B cell (primary cell): ENCODE measurements around the gene TRAP1. TPM values are rescaled to one million over a fixed set of nuclear protein-coding genes. Genes with fewer than 3 reads are reported as not detected.

Experiments
- ATAC-seq: fragments of 200-7000 bp; cut with Tn5 transposase; one replicate; pipeline ENCODE4 v1.10.0; 2021; ENCODE audit warnings: low read depth, mild to moderate bottlenecking, moderate number of reproducible peaks, moderate library complexity
- CTCF ChIA-PET: fragments of 350-600 bp; sonication (Branson Sonifier 250); formaldehyde crosslinking; loops from one replicate; lab custom pipeline; 2021; ENCODE audit warnings: antibody characterized with exemption, inconsistent platforms; lab: Charles Lee
- POLR2A ChIA-PET: fragments of 350-600 bp; sonication (Branson Sonifier 250); formaldehyde crosslinking; loops from one replicate; lab custom pipeline; 2021; ENCODE audit warnings: antibody characterized with exemption; lab: Charles Lee
- DNase-seq: peaks from one replicate; pipeline ENCODE4 v3.0.0; 2013
- H2AFZ ChIP-seq: 2 replicates; pipeline ENCODE4 v1.6.1; 2012; ENCODE audit warnings: mild to moderate bottlenecking, low read depth, low read length; ENCODE audit not compliant: insufficient read depth, poor library complexity, severe bottlenecking
- H3K27ac ChIP-seq, 2 donors: 1 replicate in 1 of 2; 2 replicates in 1 of 2; pipeline ENCODE4 v1.5.1; 2012 to 2013; ENCODE audit warnings: low read length in 2 of 2, mild to moderate bottlenecking in 2 of 2, moderate library complexity in 1 of 2
- H3K27me3 ChIP-seq, 4 experiments: fragments of 200-600 bp in 1 of 4; sonication (generic) in 1 of 4; replicated peaks in 1 of 4; 1 replicate in 2 of 4; 2 replicates in 2 of 4; pipeline versions ENCODE4 v1.6.1 to v1.7.0; 2013 to 2016; ENCODE audit warnings: low read length in 3 of 4, mild to moderate bottlenecking in 2 of 4, mixed read lengths in 1 of 4, moderate library complexity in 1 of 4; ENCODE audit not compliant: insufficient read depth in 4 of 4, control insufficient read depth in 3 of 4; ENCODE audit errors: control extremely low read depth in 1 of 4
- H3K36me3 ChIP-seq, 2 experiments: replicated peaks in 1 of 2; 1 replicate in 1 of 2; 2 replicates in 1 of 2; pipeline versions ENCODE4 v1.6.1 to v1.7.1; 2013; ENCODE audit warnings: low read length in 1 of 2; ENCODE audit not compliant: insufficient read depth in 2 of 2, control insufficient read depth in 1 of 2; ENCODE audit errors: control extremely low read depth in 1 of 2, extremely low read depth in 1 of 2
- H3K4me1 ChIP-seq, 2 donors: fragments of 200-600 bp in 1 of 2; sonication (generic) in 1 of 2; 1 replicate in 1 of 2; 2 replicates in 1 of 2; pipeline versions ENCODE4 v1.5.1 to v1.6.1; 2013 to 2017; ENCODE audit warnings: low read length in 2 of 2; ENCODE audit not compliant: control insufficient read depth in 2 of 2, insufficient read depth in 2 of 2
- H3K4me2 ChIP-seq: replicated peaks from 2 replicates; pipeline ENCODE3; 2012; ENCODE audit warnings: mild to moderate bottlenecking, low read depth, low read length; ENCODE audit not compliant: poor library complexity, severe bottlenecking
- H3K4me3 ChIP-seq, 5 experiments: fragments of 200-600 bp in 1 of 5; sonication (generic) in 1 of 5; 1 replicate in 3 of 5; 2 replicates in 2 of 5; pipeline versions ENCODE4 v1.5.1 to v1.7.0; 2011 to 2016; ENCODE audit warnings: low read length in 4 of 5, mild to moderate bottlenecking in 4 of 5, low read depth in 2 of 5, control low read depth in 1 of 5, moderate library complexity in 1 of 5; ENCODE audit not compliant: insufficient read depth in 1 of 5; ENCODE audit errors: control extremely low read depth in 1 of 5, extremely low read depth in 1 of 5
- H3K79me2 ChIP-seq: fragments of 200-600 bp; sonication (generic); one replicate; pipeline ENCODE4 v1.6.0; 2016; ENCODE audit warnings: low read length; ENCODE audit not compliant: control insufficient read depth, insufficient read depth
- H3K9ac ChIP-seq: fragments of 200-600 bp; sonication (generic); 2 replicates; pipeline ENCODE4 v1.6.1; 2017; ENCODE audit warnings: mild to moderate bottlenecking, low read length, moderate library complexity
- H3K9me3 ChIP-seq, 3 donors: one replicate each; pipeline versions ENCODE4 v1.6.1 to v1.7.1; 2013; ENCODE audit warnings: low read length in 2 of 3; ENCODE audit not compliant: control insufficient read depth in 2 of 3, insufficient read depth in 1 of 3; ENCODE audit errors: control extremely low read depth in 1 of 3
- H4K20me1 ChIP-seq: 2 replicates; pipeline ENCODE4 v1.6.0; 2012; ENCODE audit warnings: mild to moderate bottlenecking, low read length; ENCODE audit not compliant: insufficient read depth, control insufficient read depth, poor library complexity, severe bottlenecking
- H3K27ac Mint-ChIP-seq: one replicate; pipeline ENCODE4 v1.8.0; 2021; ENCODE audit warnings: mixed read lengths
- H3K27me3 Mint-ChIP-seq: one replicate; pipeline ENCODE4 v1.8.0; 2021; ENCODE audit warnings: mixed read lengths
- H3K4me1 Mint-ChIP-seq: one replicate; pipeline ENCODE4 v1.8.0; 2021; ENCODE audit warnings: mixed read lengths
- H3K4me3 Mint-ChIP-seq: one replicate; pipeline ENCODE4 v1.8.0; 2021; ENCODE audit warnings: mixed read lengths
- H3K9me3 Mint-ChIP-seq: one replicate; pipeline ENCODE4 v1.8.0; 2022; ENCODE audit warnings: mixed read lengths; ENCODE audit not compliant: insufficient read depth
- CTCF ChIP-seq: fragments of 200-600 bp; IDR thresholded peaks from one replicate; pipeline ENCODE4 v1.8.0; 2022; ENCODE audit warnings: antibody characterized with exemption, mild to moderate bottlenecking
- EZH2 ChIP-seq: IDR thresholded peaks from 2 replicates; pipeline ENCODE4 v1.6.1; 2012; ENCODE audit warnings: borderline replicate concordance, low read depth, mild to moderate bottlenecking, moderate library complexity, low read length; ENCODE audit not compliant: insufficient read depth, poor library complexity, severe bottlenecking
- WGBS: methylation state at CpG from one replicate; pipeline ENCODE4 v1.1.5; 2013; ENCODE audit warnings: missing lambda C conversion rate; ENCODE audit not compliant: insufficient coverage; 5-methylcytosine and 5-hydroxymethylcytosine counted together
- intact Hi-C: fragments of 100-400 bp; cut with micrococcal nuclease; formaldehyde crosslinking; loops from one replicate; pipeline ENCODE4 v1.10.0; 2022
- polyA plus RNA-seq: library from polyadenylated mRNA; depleted of rRNA; stranded (reverse); fragments of >200 nt; gene quantifications from 2 replicates; pipeline ENCODE4 v1.2.3, GENCODE V29; 2012
- total RNA-seq, 2 donors: library from RNA; stranded (reverse); fragments of 120-200 nt in 1 of 2; gene quantifications; 1 replicate in 1 of 2; 2 replicates in 1 of 2; pipeline versions ENCODE4 v1.2.3 to v1.2.4, GENCODE V29; 2013 to 2022

TRAP1 gene
- total and polyA plus RNA-seq, 2 donors (not counting 1 experiment from before 2014, with no cell fraction given), result 51.1 to 88.4 TPM

- Mint-ChIP-seq H3K4me1 (peaks cover 4% of the 10 kb centered on the region), H3K4me3 (no peak overlapping the region), H3K9me3 (no peaks in the 10 kb centered on the region), H3K27ac (no peak overlapping the region), H3K27me3 (no peaks in the 10 kb centered on the region)
- H3K79me2 ChIP-seq, result no peaks in the 10 kb centered on the region
- H4K20me1 ChIP-seq, result no peaks in the 10 kb centered on the region
- H3K36me3 ChIP-seq, result peaks cover 0 to 27% of the 10 kb centered on the region in 2 experiments
- CTCF ChIA-PET, result interaction anchor here (0.7 to 1.0 kb wide), 2 partner anchors 17 to 144 kb away, joined by 3 read pairs; no protein-coding TSS in a partner anchor
- H2AFZ ChIP-seq, result no peak overlapping the region
- no peaks in the 10 kb centered on the region for H3K27me3 ChIP-seq
- no peak overlapping the region for H3K9ac ChIP-seq
- DNase-seq, result no peak
- WGBS, result 97% methylated on average over 11 of the region's 11 CpGs
- no peak overlapping the region for H3K4me3 ChIP-seq
- TF ChIP-seq CTCF, result no peak
- TF ChIP-seq EZH2, result no peak
- H3K4me2 ChIP-seq, result no peak overlapping the region
- H3K4me1 ChIP-seq, result no peaks in the 10 kb centered on the region
- no peak overlapping the region for H3K27ac ChIP-seq
- ATAC-seq, result no peak
- H3K9me3 ChIP-seq, result no peaks in the 10 kb centered on the region
- POLR2A ChIA-PET, result no interaction called here
- intact Hi-C loops, result no loop called here
Measured at GRCh38 chr16:3668626-3669025, 48.7 kb downstream of the TRAP1 start.

GRCh38 chr16:3665508-3665907, 51.8 kb downstream of the TRAP1 start:
- POLR2A ChIA-PET, result no interaction called here
- 72% methylated on average over 5 of the region's 6 CpGs for WGBS
- Histone ChIP-seq H3K9ac (no peak overlapping the region), H3K4me3 (no peak overlapping the region), H3K9me3 (no peaks in the 10 kb centered on the region), H3K27me3 (no peaks in the 10 kb centered on the region), H3K4me2 (no peak overlapping the region), H4K20me1 (no peaks in the 10 kb centered on the region), H3K27ac (no peak overlapping the region), H3K36me3 (peaks cover 0 to 46% of the 10 kb centered on the region in 2 experiments), H2AFZ (no peak overlapping the region), H3K4me1 (no peaks in the 10 kb centered on the region), H3K79me2 (no peaks in the 10 kb centered on the region)
- no peak for ATAC-seq
- Mint-ChIP-seq H3K9me3 (no peaks in the 10 kb centered on the region), H3K27ac (no peak overlapping the region), H3K4me3 (no peak overlapping the region), H3K27me3 (no peaks in the 10 kb centered on the region), H3K4me1 (peaks cover 4% of the 10 kb centered on the region)
- no peak for DNase-seq
- intact Hi-C loops, result no loop called here
- TF ChIP-seq EZH2 (no peak), CTCF (no peak)
- CTCF ChIA-PET, result interaction anchor here (1.5 kb wide), 1 partner anchor 138 kb away, joined by 7 read pairs; no protein-coding TSS in a partner anchor
